ENCODE data around the gene SEMA5B.

SEMA5B gene

DNA sequence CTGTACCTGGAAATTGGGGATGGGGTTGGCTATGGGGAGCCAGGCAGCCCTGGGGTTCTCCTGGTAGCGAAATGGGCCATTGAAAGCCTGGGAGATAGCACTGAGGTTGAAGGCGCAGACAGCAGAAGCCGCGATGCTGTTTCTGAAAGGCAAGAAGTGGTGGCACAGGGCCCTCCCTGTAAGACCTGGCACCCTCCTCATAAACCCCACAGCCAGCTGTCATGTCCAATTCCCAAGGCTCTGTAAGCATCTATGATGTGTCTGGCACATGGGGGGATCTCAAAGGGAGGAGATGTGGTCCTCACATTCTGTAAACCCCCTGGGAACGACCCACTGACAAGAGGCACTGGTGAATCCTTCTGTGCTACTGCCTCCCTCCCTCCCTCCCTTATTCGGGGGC is 104.0 kb downstream of the SEMA5B start:
- DNase-seq, result no peak

DNA sequence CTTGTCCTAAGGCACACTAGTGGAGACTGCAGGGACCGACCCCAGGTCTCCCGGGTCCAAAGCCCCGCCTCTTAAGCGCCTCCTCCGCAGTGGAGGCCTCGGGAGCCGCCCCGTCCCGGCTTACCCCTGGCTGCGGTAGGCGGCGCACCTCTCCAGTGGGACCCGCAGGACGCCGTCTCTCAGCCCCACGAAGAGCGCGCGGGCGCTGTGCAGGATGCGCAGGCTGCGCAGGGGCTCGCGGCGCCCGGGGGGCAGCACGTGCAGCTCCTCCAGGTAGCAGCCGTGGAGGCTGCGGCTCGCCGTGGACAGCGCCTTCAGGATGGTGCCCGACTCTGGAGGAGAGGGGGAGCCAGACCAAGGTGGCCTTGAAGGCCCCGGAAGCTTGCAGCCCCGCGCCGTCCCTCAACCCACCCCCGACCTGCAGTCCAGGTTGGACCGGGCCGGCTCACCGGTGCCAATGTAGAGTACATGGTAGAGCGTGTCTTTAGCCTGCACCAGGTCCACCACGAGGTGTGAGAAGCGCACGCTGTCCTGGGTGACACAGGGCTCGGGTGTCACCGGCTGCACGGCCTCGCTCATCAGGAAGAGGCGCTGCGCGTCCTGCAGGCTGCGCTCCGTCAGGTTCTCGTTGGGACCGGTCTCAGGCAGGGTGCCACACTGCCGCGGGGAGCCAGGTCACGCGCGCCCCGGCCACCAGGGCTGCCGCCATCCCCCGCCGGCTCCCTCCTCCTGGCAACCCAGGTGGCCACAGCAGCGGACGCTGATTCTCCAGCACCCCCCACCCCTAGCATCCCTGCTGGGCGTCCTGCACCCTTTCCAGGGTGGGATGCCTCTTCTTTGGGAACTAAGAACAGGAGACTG is 105.5 kb downstream of the SEMA5B start:
- DNase-seq, result no peak

DNA sequence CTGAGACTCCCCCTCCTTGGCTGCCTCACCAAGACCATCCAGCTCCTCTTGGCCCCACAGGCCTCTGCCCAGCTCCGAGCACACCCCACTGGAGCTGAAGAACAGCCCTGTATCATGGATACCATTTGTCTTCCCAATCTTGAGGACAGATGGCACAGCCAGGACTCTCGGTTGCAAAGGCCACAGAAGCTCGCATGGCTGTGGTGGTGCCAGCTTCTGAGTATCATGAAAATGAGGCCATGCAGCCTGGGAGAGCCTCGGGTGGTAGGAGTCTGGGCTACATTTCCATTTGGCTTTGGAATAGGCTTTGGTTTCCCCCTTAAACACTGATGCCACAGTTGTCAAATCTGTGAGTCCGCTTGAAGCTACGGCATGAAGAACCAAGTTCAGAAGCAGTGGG is 106.6 kb downstream of the SEMA5B start:
- no peak for DNase-seq

DNA sequence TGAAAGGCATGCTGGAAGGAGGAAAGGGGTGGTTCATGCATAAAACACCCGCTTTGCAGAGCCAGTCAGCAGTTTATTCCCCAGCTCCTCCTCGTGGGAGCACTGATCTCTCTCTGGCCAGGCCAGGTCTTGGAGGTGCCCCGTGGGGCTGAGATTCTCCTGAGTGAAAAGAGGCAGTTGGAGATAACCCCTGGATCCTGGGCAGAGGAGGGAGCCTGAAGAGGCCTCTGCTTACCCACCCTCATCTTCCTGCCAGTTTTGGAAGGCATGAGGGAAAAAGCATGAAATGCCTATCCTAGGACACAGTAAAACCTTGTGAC is 108.3 kb downstream of the SEMA5B start:
- DNase-seq, result no peak

DNA sequence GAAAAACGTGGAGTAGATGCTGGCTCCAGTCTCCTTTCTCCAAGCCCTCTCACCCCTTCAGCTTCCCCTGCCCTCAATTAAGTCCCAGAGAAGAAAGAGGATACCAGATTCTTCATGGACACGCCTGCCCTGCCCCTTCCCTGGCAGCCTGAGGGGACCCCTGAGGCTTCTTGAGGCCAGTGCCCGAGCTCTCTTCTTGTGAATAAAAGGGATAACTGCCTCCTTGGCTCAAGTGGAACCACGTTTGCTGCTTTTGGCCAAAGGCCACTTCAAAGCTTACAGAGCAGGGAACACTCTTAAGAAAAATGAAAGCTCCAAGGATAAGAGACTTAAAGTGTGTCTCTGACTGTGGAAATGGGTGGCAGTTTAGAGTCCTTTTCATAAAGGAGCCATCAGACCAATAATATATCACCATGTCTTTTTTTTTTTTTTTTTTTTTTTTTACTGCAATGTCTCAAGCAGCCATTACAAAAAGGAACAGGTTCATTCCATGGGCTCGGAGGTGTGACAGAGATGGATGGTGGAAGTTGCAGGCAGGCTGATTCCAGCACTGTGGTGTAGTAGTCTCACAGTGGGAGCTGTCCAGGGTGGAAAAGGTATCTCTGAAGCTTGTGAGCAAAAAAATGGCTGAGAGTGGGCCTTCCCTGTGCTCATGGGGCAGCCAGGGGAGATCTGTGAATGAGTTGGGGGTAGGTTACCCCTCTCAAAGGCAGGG is 108.8 kb downstream of the SEMA5B start:
- no peak for DNase-seq

DNA sequence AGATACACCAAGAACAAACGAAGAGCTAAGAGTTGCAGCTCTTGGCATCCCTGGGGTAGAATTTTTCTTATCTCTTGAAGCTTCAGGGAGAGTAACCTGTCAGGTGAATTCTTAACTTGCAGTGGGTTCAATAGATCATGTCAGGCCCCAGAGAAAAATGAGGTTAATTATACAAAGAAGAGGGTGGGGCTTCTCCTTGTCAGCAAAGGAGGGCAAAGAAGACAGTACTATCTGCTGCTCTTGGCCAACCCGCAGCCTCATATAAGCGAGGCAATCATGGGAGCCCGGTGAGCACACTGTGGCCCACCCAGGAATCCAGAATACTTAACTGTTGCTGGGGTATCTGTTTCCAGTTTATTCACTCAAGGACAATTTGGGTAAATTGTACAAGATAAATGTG is 110.2 kb downstream of the SEMA5B start:
- no peak for DNase-seq

DNA sequence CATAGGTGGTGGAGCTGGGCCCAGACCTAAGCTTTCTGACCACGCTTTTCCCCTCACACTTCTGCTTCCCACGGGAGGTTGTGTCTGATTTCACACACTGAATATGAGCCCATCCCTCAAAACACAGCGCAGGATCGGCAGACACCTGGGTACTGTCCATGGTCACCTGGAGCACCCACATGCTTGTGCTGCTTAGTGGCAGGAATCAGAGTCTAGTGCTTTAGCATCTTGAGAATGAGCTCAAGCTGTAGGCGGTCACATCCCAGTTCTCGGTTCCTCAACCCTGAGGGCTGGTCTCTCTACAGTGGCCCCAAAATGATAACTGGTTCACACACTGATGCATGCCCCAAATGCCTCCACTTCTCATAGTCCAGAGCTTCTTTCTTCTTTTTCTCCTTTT is 111.0 kb downstream of the SEMA5B start:
- DNase-seq, result no peak

DNA sequence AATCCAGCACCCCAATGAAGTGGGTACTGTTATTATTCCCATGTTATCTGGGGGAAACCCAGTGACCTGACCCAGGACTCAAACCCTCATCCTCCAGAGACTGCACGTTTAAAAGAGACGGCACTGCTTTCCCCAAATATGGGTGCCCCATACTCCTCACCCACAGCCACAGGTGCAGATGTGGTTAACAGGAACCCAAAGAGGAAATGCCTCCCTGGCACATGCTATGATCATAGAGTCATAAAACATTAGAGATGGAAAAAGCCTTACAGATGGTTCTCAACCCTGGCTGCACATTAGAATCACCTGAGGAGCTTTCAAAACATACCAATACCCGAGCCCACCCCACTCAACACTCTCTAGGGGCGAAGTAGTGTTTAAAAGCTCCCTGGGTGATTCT is 111.5 kb downstream of the SEMA5B start:
- DNase-seq, result no peak

DNA sequence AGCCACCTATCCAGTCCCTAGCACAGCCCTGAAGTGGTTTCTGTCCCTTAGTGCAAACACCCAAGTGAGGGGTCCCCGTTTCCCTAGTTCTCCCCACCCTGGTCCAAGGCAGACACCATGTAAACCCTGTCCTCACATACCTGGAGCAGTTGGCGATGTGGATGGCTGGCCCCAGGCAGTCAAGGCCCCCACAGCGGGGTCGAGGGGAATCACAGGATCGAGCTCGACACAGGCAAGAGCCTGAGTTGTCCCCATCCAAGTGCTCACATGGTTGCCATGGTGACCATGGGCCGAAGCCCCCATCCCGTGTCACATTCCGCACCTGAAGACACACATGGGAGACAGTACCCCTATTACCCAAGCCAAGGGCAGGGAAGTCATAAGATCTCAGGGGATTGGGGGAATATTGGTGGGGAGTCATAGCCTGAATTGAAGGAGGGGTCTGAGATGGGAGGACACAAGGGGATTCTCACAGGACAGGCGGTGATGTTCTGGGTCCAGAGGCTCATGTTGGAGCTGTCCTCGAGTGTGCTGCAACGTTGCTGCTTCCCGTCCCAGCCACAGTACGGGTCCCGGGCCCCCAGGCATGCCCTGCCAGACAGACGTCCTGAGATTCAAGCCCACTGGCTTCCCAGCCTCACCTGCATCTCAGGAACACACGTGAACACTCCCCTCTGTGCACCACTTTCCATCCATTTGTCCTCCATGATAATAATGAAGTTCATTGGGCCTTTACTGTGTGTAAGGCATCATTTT is 112.1 kb downstream of the SEMA5B start:
- DNase-seq, result no peak

DNA sequence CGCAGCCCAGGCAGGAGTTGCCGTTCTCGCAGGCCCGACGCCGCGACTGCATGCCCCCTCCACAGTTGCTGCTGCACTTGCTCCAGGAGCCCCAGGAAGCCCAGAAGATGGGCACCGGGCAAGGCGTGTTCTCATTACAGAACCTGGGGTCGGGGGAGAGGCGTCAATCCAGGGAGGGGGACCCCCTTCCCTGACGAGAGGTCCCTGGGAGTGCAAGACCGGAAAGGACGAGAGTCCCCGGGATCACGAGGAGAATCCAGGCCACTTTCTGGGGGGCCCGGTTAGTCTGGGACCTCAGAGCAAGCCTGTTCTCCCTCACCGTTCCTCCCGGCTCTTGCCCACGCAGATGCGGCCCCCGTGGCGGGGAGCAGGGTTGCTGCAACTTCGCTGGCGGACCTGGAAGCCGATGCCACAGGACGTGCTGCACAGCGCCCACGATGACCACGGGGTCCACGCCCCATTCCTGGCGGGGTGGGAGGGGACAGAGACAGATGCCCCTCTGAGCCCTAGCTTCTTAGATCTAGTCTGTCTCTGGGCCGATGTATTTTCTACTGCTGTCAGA is 113.9 kb downstream of the SEMA5B start:
- no peak for DNase-seq

DNA sequence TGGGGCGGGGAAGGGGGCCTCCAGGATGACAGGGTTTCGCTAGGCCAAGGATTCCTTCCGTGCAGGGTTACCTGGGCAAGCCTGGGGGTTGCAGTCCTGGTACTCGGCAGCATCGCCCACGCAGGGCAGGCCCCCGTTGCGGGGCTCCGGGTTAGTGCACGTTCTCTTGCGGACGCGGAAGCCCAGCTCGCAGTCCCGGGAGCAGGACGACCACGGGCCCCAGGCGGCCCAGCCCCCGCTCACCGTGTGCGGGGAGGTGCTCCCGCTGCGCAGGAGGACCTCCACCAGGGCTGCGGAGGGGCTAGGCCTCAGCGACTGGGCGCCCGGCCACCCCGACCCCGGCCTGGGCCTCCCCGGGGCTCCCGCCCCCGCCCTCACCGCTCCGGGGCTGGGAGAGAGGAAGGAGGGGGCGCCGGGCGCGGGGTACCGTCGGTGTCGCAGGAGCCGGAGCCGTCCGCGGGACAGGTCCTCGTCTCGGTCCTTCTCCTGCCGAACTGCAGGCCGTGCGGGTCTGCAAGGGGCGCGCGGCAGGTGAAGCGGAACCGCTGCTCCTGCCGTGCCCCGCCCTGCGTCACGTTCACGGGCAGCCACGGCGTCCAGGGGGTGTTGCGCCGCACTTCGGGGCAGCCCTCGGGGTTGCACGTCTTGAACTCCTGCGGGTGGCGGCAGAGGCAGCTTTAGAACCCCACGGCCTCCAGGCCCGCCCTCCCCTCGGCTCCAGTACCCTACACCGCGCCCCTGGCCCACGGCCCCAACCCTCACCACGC is 114.6 kb downstream of the SEMA5B start:
- DNase-seq, result no peak

DNA sequence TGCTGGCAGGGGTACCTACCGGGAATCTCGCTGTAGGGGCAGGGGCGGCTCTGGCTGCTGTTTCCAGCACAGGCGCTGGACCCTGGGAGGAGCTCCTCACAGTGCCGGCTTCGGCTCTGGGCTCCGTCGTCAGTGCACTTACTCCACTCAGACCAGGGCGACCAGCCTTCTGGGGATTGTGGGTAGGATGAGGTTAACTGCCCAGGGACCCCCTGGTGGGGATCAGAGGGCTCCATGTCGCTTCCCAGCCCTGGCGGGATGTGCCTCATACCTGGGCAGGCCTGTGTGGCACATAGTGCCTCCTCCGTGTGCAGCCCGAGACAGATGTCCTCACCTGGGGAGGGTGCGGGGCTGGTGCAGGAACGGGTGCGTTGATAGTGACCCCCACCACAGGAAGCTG is 115.7 kb downstream of the SEMA5B start:
- no peak for DNase-seq

DNA sequence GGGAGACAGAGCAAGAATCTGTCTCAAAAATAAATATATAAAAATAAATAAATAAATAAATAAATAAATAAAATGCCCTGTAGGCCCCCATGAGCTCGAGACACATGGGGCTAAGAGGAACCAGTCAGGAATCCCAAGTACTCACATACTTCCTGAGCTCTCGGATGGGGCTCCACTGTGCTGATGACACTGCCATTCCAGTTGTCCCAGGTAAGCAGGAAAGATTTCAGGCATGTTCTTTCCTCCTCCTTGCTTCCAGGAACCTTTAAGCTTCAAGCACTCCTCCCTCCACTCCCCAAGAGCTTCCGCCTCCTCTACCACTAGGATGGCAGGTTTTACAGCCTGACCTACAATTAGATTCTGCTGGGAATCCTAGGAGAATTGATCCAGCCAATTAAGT is 119.3 kb downstream of the SEMA5B start:
- no peak for DNase-seq

DNA sequence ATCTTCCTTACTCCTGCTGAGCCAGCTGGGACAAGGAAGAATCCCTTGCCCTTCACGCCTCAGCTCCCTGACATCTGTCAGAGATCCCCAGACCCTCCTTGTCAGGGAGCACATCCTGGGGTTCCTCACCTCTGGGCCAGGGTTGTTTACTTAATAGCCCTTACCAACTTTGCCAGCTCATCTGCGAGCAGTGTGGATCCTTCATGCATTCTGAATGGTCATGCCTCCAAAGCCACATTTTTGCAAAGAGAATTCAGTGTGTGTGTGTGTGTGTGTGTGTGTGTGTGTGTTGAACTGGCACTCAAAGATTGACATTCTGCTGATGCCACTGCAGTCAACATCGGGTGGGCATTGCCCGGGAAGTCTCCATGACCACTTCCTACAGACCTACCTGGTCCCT is 120.1 kb downstream of the SEMA5B start:
- DNase-seq, result no peak

DNA sequence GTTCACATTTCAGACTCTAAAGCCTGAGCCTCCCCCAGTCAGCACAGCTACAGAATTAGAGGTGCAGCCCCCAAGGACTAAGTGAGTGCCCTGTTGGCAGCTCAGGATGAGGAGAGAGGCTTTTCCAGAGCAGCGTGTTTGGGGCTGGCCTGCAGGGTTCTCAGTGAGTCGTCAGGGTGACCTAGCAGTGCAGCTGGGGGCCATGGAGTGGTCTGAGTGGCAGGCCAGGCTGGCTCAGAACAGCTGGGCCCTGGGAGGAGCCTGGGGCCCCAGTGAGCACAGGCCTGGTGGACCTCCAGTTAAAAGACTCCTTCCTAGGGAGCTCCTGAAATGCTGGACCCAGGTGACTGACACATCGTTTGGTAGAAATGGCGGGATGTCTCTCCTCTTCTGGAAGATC is 124.4 kb downstream of the SEMA5B start:
- DNase-seq, result no peak

DNA sequence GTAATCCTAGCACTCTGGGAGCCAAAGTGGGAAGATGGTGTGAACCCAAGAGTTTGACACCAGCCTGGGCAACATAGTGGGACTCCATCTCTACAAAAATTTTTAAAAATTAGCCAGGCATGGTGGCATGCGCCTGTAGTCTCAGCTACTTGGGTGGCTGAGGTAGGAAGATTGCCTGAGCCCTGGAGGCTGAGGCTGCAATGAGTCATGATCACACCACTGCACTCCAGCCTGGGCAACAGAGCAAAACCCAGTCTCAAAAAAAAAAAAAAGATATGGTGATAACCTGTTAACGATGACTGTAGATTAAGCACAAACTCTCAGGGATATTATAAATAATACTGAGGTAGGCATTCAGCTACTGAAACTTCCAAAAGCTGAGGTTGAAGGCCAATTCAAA is 125.2 kb downstream of the SEMA5B start:
- no peak for DNase-seq

DNA sequence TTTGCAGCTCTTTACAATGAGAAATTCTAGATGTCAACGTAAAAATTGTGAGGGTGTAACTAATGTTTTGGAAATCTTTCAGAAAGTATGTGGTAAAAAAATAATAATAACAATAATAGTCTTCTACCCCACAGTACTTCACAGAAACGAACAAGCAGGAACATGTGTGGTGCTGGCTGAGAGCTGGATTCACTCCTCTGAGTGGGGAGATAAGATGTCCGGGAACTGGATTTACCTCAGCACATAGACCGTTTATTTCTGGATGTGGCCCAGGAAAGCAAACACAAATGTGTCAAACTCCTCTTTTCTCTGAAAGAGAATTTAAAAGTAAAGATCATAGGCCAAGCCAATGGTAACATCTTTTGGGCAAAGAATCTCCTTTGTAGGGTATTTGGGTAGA is 129.3 kb downstream of the SEMA5B start:
- DNase-seq, result no peak

DNA sequence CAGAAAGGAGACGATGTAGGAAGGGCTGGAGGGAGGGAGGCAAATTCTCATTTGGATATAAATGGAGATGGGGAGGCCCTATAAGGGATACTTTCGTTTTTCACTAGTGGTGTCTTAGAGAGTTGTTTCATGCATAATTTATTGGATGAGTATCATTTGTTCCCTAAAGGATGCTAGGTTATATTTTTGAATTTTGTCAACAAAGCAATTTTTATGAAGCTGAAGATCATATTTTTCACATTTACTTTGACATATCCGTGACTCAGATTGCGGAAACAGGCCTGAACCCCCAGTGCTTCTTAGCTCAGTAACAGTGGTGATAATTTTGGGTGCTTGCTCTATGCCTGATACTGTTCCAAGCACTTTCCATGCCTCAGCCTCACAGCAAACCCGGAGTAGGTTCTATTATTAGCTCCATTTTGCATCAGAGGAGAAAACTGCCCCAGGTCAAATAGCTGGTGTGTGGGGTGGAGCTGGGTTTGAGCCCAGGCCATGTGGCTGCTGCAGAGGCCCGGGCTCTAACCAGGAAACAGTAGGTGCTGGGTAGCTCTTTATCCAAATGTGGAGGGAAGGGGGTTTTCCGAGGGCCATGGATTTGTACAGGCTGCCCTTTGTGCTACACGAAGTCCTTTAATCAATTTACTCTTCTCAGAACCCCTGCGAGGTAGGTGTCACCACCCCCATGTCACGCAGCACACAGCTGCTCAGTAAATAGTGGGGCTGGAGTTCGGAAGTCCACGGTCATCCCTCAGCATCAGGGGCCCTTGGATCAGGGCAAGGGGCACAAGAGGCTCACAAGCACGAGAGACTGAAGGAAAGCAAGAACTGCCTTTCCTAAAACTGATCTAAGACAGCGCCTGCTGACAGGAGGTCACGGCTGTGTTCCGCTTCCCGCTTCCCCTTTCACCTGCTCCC is 133.6 kb downstream of the SEMA5B start:
- DNase-seq, result no peak

DNA sequence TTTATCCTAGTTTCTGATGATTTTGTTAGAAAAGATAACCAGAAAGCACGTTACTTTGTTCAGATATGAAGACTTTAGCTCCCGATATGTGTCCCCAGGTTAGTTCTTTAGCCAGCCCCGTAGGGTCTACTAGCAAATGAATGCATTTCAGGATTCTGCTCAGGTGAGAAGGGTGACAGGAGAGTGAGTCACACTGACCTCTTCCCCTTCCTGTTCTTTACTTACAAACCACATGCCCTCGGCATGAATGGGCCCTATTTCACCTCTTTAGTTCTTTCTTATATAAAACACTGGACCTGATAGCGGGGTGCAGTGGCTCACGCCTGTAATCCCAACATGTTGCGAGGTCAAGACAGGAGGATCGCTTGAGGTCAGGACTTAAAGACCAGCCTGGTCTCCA is 134.3 kb downstream of the SEMA5B start:
- no peak for DNase-seq

DNA sequence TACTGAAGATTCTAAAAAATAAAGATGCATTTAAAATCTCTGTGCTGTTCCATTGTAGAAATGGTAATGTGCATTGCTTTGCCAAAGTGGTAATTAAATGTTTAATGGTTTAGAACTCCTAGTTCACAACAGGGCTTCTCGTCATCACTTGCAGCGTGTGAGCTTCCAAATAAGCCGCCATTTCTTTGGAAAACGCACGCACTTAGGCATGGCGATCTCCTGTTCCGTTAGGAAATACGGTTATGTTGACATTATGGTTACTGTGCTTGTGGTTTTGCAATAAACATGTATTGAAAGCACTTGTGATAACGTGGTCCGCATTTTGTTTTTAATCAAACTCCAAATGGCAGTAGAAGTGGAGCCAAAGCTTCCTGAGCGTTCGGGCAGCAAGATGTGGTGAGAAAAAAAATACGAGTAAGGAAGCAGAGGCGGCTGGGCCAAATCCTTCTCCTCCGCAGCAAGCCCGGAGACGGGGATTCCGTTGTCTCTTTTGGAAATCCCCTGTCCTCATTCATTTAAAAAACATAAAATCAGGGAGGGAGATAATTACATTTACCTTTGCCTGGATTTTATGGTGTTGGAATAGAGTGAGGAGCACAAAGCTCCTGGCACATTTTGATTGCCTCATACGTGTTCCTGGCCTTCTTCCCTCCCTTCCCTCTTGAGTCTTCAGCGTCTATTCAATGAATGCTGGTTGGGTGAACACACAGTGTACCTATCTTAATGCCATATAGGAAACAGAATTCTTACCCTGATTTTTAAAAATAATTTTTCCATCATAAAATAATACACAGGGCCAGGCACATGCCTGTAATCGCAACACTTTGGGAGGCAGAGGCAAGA is 135.2 kb downstream of the SEMA5B start:
- no peak for DNase-seq

DNA sequence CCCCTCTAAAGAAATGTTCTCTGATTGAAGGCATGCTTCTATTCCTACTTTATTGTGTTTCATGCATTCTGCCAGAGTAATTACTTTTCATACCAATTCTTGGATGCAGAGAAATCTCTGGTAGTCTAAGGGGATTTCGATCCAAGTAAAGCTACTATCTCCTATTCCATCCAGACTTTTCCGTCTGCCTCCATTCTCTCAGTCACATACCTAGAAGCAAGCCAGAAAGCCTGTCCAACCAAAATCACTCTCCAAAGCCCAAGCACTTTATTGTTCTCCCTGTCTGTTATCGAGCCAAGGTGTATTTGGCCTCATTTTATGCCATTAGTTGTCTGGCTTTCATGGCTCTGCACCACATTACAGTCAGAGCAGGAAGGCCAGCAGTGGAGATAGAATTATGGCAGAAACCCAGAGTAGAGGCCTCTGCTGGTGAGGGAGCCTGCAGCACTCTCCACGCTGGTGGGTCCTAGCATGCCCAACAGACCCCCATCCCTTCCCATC is 136.8 kb downstream of the SEMA5B start:
- no peak for DNase-seq
